Measurements from ENCODE around the gene MRTFB.
"Not testable (repeated sequence)": the region's sequence is repeated elsewhere in the genome, so short reads cannot be mapped to it uniquely, and the experiment has no call there.

The MRTFB gene

DNA sequence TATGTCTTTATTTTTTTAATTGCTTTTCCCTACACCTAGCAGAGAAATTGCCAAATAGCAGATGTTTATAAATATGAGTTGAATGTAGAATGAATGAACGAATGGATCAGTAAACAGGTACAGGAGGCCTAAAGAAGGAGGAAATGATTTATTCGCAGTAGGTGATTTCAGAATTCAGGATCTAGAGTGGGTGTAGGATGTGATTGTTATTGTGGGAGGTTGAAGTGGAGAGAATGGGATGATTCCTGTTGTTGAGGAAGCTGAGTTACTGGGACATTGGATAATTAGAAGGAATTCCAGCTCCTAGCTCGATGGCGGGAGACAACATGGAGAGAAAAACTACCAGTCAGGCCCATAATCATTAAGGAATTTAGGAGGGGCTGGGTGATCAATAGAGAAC, 42.2 kb downstream of the MRTFB start:
- Histone ChIP-seq H3K27me3 (ENCODE audit: control insufficient read depth in 2 of 2, insufficient read depth in 2 of 2, low read length in 2 of 2) (no peaks in the 10 kb centered on the region), H3K4me3 (ENCODE audit: low read length in 2 of 2) (no peak overlapping the region), H3K4me1 (ENCODE audit: control insufficient read depth in 2 of 2, insufficient read depth in 2 of 2, low read length in 2 of 2) (peaks cover 8 to 26% of the 10 kb centered on the region in 2 donors), H3K36me3 (ENCODE audit: control insufficient read depth in 2 of 2, insufficient read depth in 2 of 2, low read length in 2 of 2) (no peaks in the 10 kb centered on the region), H3K9me3 (ENCODE audit: control insufficient read depth in 2 of 2, low read length in 2 of 2) (no peaks in the 10 kb centered on the region), H3K9ac (ENCODE audit: low read depth in 1 of 2, low read length in 2 of 2) (no peak overlapping the region), H3K27ac (ENCODE audit: low read depth in 2 of 2, low read length in 2 of 2) (no peak overlapping the region)

DNA sequence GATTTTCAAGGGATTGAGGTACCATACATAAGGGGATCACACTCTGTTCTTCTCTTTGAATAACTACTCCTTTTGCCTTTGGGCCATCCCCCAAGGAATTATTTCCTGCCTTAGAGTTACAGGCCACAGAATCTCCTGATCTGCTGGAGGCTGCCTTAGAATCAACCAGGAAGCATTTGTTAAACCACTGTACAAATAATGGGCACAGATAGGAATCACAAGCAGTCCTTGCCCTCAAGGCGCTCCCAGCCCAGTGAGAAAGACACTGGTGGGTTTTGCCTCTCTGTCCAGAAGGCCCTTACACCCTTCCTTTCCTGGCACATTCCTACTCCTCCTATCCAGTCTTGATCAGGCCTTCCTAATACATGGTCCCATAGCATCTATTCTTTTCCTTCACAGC, 45.9 kb downstream of the MRTFB start:
- Histone ChIP-seq H3K4me3 (ENCODE audit: low read length in 2 of 2) (no peak overlapping the region), H3K27me3 (ENCODE audit: control insufficient read depth in 2 of 2, insufficient read depth in 2 of 2, low read length in 2 of 2) (no peaks in the 10 kb centered on the region), H3K4me1 (ENCODE audit: control insufficient read depth in 2 of 2, insufficient read depth in 2 of 2, low read length in 2 of 2) (peaks cover under 1 to 7% of the 10 kb centered on the region in 2 donors)

DNA sequence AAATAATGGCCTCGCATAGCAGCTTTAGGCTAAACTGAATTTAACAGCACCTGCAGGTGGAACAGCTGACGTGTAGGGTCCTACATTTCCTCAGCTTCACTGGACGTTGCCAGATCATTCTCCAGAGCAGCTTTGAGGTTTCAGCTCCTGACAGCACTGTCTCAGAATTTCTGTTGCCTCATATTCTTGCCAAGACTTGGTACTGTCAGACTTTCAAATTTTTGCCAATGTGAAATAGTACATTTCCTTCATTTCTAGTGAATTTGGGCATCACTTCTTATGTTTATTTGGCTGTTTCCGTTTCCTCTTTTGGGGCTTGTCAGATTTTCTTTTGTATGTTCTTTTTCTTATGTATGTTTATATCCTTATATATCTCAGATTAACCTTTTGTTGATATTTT, 48.7 kb downstream of the MRTFB start:
- Histone ChIP-seq H3K9ac (ENCODE audit: low read depth in 1 of 2, low read length in 2 of 2) (no peak overlapping the region), H3K27me3 (ENCODE audit: control insufficient read depth in 2 of 2, insufficient read depth in 2 of 2, low read length in 2 of 2) (no peaks in the 10 kb centered on the region), H3K27ac (ENCODE audit: low read depth in 2 of 2, low read length in 2 of 2) (no peak overlapping the region), H3K4me3 (ENCODE audit: low read length in 2 of 2) (no peak overlapping the region), H3K36me3 (ENCODE audit: control insufficient read depth in 2 of 2, insufficient read depth in 2 of 2, low read length in 2 of 2) (no peaks in the 10 kb centered on the region), H3K9me3 (ENCODE audit: control insufficient read depth in 2 of 2, low read length in 2 of 2) (no peaks in the 10 kb centered on the region), H3K4me1 (ENCODE audit: control insufficient read depth in 2 of 2, insufficient read depth in 2 of 2, low read length in 2 of 2) (no peaks in the 10 kb centered on the region)

More for the DNA sequence above, 45.9 kb downstream of the MRTFB start:
- Histone ChIP-seq H3K9me3 (ENCODE audit: control insufficient read depth in 2 of 2, low read length in 2 of 2) (no peaks in the 10 kb centered on the region), H3K9ac (ENCODE audit: low read depth in 1 of 2, low read length in 2 of 2) (no peak overlapping the region), H3K27ac (ENCODE audit: low read depth in 2 of 2, low read length in 2 of 2) (no peak overlapping the region), H3K36me3 (ENCODE audit: control insufficient read depth in 2 of 2, insufficient read depth in 2 of 2, low read length in 2 of 2) (no peaks in the 10 kb centered on the region)

DNA sequence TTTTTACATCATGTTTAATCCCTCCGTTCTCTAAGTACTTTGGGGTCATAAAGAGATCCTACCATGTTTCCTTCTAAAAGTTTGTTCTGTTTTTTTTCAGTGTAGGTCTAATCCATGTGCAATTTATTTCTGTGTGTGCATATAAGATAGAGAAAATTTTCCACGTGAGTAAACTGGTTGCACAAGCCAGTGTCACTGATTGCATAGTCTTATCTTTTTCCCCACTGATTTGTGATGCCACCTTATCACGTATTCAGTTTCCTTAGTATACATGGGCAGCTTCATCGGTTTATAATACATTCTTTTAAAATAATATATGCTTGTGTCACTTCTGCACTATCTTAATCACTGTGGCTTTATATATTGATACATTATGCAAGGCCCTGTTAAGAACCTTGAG, 49.2 kb downstream of the MRTFB start:
- no peaks in the 10 kb centered on the region for H3K9me3 ChIP-seq (ENCODE audit: control insufficient read depth in 2 of 2, low read length in 2 of 2)
- H3K27me3 ChIP-seq (ENCODE audit: control insufficient read depth in 2 of 2, insufficient read depth in 2 of 2, low read length in 2 of 2) = no peaks in the 10 kb centered on the region
- no peaks in the 10 kb centered on the region for H3K36me3 ChIP-seq (ENCODE audit: control insufficient read depth in 2 of 2, insufficient read depth in 2 of 2, low read length in 2 of 2)
- H3K4me3 ChIP-seq (ENCODE audit: low read length in 2 of 2) = no peak overlapping the region
- no peak overlapping the region for H3K27ac ChIP-seq (ENCODE audit: low read depth in 2 of 2, low read length in 2 of 2)
- no peak overlapping the region for H3K9ac ChIP-seq (ENCODE audit: low read depth in 1 of 2, low read length in 2 of 2)
- no peaks in the 10 kb centered on the region for H3K4me1 ChIP-seq (ENCODE audit: control insufficient read depth in 2 of 2, insufficient read depth in 2 of 2, low read length in 2 of 2)

DNA sequence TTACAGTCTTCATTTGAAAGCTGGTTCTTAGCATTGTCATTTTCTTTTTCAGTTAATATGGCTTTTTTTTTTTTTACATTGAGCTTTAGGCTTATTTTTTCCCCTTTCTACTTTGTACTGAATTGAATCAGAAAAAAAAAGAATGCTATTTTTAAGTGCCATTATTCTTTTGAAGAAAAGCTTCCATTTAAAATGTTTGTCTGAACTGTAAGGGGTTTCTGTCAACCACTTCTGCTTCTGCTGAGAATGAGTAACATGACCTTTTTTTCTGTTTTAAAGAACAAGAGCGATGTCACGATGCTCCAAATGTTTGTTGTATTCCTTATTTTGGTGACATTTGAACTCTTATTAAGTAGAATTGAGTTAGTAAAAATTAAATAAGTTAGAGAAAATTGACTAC, 50.0 kb downstream of the MRTFB start:
- Histone ChIP-seq H3K9ac (ENCODE audit: low read depth in 1 of 2, low read length in 2 of 2) (no peak overlapping the region), H3K27me3 (ENCODE audit: control insufficient read depth in 2 of 2, insufficient read depth in 2 of 2, low read length in 2 of 2) (no peaks in the 10 kb centered on the region), H3K4me3 (ENCODE audit: low read length in 2 of 2) (no peak overlapping the region), H3K9me3 (ENCODE audit: control insufficient read depth in 2 of 2, low read length in 2 of 2) (no peaks in the 10 kb centered on the region), H3K27ac (ENCODE audit: low read depth in 2 of 2, low read length in 2 of 2) (no peak overlapping the region), H3K4me1 (ENCODE audit: control insufficient read depth in 2 of 2, insufficient read depth in 2 of 2, low read length in 2 of 2) (no peaks in the 10 kb centered on the region), H3K36me3 (ENCODE audit: control insufficient read depth in 2 of 2, insufficient read depth in 2 of 2, low read length in 2 of 2) (no peaks in the 10 kb centered on the region)

DNA sequence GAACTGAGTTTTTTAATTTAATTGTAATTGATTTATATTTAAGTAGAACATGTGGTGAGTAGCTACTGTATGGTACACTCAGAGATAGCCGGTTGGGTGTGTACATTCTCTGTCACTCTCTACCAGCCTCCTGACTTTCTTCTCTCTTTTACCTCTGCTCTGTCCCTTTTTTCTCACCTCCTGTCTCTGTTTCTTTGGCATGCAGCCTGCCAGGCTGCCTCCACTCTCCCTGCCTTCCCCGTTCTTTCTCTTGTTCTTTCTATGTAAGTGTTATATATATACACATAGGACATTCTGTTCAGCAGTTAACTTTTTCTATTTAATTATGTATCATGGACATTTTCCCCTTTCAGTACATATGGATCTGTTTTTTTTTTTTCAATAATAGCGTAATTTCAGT, 50.8 kb downstream of the MRTFB start:
- no peak overlapping the region for H3K27ac ChIP-seq (ENCODE audit: low read depth in 2 of 2, low read length in 2 of 2)
- no peak overlapping the region for H3K9ac ChIP-seq (ENCODE audit: low read depth in 1 of 2, low read length in 2 of 2)
- no peak overlapping the region for H3K4me3 ChIP-seq (ENCODE audit: low read length in 2 of 2)
- H3K9me3 ChIP-seq (ENCODE audit: control insufficient read depth in 2 of 2, low read length in 2 of 2) = no peaks in the 10 kb centered on the region
- H3K36me3 ChIP-seq (ENCODE audit: control insufficient read depth in 2 of 2, insufficient read depth in 2 of 2, low read length in 2 of 2) = no peaks in the 10 kb centered on the region
- H3K27me3 ChIP-seq (ENCODE audit: control insufficient read depth in 2 of 2, insufficient read depth in 2 of 2, low read length in 2 of 2) = no peaks in the 10 kb centered on the region
- H3K4me1 ChIP-seq (ENCODE audit: control insufficient read depth in 2 of 2, insufficient read depth in 2 of 2, low read length in 2 of 2) = no peaks in the 10 kb centered on the region

DNA sequence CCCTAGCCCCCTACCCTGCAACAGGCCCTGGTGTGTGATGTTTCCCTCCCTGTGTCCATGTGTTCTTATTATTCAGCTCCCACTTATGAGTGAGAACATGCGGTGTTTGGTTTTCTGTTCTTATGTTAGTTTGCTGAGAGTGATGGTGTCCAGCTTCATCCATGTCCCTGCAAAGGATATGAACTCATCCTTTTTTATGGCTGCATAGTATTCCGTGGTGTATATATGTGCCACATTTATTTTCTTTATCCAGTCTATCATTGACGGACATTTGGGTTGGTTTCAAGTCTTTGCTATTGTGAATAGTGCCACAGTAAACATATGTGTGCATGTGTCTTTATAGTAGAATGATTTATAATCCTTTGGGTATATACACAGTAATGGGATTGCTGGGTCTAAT, 51.3 kb downstream of the MRTFB start:
- H3K4me3 ChIP-seq (ENCODE audit: low read length in 2 of 2); H3K4me1 ChIP-seq (ENCODE audit: control insufficient read depth in 2 of 2, insufficient read depth in 2 of 2, low read length in 2 of 2); H3K27ac ChIP-seq (ENCODE audit: low read depth in 2 of 2, low read length in 2 of 2); H3K36me3 ChIP-seq (ENCODE audit: control insufficient read depth in 2 of 2, insufficient read depth in 2 of 2, low read length in 2 of 2); H3K9ac ChIP-seq (ENCODE audit: low read depth in 1 of 2, low read length in 2 of 2); H3K27me3 ChIP-seq (ENCODE audit: control insufficient read depth in 2 of 2, insufficient read depth in 2 of 2, low read length in 2 of 2); H3K9me3 ChIP-seq (ENCODE audit: control insufficient read depth in 2 of 2, low read length in 2 of 2): not testable (repeated sequence)

DNA sequence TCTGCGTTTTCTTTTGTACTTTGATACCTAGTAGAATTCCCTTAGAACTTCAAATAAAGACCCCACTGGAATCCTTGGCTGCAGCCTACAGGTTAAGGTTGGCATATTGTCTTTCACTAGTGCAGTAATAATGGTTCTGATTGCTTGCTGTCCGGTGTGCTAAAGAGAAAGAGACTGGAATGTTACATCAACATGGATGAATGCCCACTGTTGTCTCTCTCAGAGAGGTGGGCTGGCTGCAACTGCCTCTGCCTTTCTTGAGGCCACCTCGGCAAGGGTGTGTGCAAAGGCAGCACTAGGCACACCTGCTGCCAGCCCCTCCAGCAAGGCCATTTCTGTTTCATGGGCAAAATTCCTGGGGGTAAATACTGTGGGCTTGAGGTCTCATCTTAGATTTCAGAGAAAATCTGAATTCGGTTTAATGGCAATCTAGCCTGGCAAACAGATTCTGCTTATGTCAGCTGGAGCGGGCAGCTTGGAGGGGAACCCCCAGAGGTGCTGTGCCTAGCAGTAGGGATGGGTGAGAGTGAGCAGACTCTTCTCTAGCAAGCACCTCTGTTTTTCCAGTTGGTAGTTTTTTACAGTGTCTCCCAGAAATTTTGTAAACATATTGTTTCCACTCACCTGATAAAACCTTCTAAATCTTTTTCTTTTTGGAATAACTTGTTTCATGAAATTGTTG, 54.0 kb downstream of the MRTFB start:
- no peak overlapping the region for H3K4me3 ChIP-seq (ENCODE audit: low read length in 2 of 2)
- no peak overlapping the region for H3K9ac ChIP-seq (ENCODE audit: low read depth in 1 of 2, low read length in 2 of 2)
- H3K27me3 ChIP-seq (ENCODE audit: control insufficient read depth in 2 of 2, insufficient read depth in 2 of 2, low read length in 2 of 2) = no peaks in the 10 kb centered on the region
- H3K9me3 ChIP-seq (ENCODE audit: control insufficient read depth in 2 of 2, low read length in 2 of 2) = no peaks in the 10 kb centered on the region
- H3K4me1 ChIP-seq (ENCODE audit: control insufficient read depth in 2 of 2, insufficient read depth in 2 of 2, low read length in 2 of 2) = no peaks in the 10 kb centered on the region
- H3K36me3 ChIP-seq (ENCODE audit: control insufficient read depth in 2 of 2, insufficient read depth in 2 of 2, low read length in 2 of 2) = no peaks in the 10 kb centered on the region
- H3K27ac ChIP-seq (ENCODE audit: low read depth in 2 of 2, low read length in 2 of 2) = no peak overlapping the region

DNA sequence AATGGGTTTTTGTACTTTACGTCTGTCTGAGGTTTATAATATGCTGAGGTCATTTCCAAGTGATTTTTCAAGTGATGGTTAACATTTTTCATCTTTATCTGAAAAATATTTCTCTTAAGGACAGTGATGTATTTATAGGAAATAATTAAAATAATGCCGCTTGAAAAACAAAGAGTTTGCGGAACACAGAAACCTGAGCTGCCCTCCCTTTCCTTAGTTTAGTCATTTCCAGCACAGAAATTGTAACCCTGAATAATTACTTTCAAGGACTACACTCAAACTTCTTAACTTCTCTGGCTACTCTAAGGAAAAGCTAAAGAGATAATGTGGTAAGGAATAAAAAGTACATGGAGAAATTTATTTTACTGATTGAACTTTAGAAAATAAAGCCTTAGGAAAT, 54.6 kb downstream of the MRTFB start:
- Histone ChIP-seq H3K9ac (ENCODE audit: low read depth in 1 of 2, low read length in 2 of 2) (no peak overlapping the region), H3K27ac (ENCODE audit: low read depth in 2 of 2, low read length in 2 of 2) (no peak overlapping the region), H3K9me3 (ENCODE audit: control insufficient read depth in 2 of 2, low read length in 2 of 2) (no peaks in the 10 kb centered on the region), H3K36me3 (ENCODE audit: control insufficient read depth in 2 of 2, insufficient read depth in 2 of 2, low read length in 2 of 2) (no peaks in the 10 kb centered on the region), H3K27me3 (ENCODE audit: control insufficient read depth in 2 of 2, insufficient read depth in 2 of 2, low read length in 2 of 2) (no peaks in the 10 kb centered on the region), H3K4me1 (ENCODE audit: control insufficient read depth in 2 of 2, insufficient read depth in 2 of 2, low read length in 2 of 2) (no peaks in the 10 kb centered on the region), H3K4me3 (ENCODE audit: low read length in 2 of 2) (no peak overlapping the region)

DNA sequence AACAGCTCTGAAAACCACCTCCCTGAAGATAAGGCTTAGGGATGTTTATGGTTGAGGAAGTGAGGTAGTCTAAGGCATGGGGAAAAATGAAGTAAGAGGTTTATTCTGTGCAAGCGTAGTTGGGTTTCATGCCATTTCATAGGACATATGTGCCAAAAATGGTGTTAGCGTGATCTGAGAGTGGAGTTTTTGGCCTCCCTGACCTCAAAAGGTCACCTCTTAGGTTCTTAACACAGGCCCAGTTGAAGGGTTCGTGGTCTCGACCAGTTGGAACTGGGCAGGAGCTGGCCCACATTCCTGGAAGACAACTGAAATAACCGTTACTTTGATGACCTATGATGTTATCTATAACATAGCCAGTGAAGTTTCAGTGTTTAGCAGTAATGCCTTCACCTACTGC, 57.0 kb downstream of the MRTFB start:
- H3K27ac ChIP-seq (ENCODE audit: low read depth in 2 of 2, low read length in 2 of 2) = no peak overlapping the region
- H3K27me3 ChIP-seq (ENCODE audit: control insufficient read depth in 2 of 2, insufficient read depth in 2 of 2, low read length in 2 of 2) = no peaks in the 10 kb centered on the region

DNA sequence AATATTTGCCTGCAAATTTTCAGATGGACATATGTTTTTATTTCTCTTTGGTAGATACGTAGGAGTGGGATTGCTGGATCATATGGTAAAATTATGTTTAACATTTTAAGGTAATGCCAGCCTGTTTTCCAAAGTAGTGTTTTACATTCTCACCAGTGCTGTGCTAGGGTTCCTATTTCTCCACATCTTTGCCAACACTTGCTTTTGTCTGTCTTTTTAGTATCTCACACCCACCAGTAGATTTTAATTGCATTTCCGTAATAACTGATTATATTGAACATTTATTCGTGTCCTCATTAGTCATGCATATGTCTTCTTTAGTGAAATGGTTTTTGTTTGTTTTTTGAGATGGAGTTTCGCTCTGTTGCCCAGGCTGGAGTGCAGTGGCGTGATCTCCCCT, 58.4 kb downstream of the MRTFB start:
- Histone ChIP-seq H3K27me3 (ENCODE audit: control insufficient read depth in 2 of 2, insufficient read depth in 2 of 2, low read length in 2 of 2) (no peaks in the 10 kb centered on the region), H3K4me3 (ENCODE audit: low read length in 2 of 2) (no peak overlapping the region), H3K4me1 (ENCODE audit: control insufficient read depth in 2 of 2, insufficient read depth in 2 of 2, low read length in 2 of 2) (no peaks in the 10 kb centered on the region), H3K27ac (ENCODE audit: low read depth in 2 of 2, low read length in 2 of 2) (no peak overlapping the region), H3K9ac (ENCODE audit: low read depth in 1 of 2, low read length in 2 of 2) (no peak overlapping the region), H3K36me3 (ENCODE audit: control insufficient read depth in 2 of 2, insufficient read depth in 2 of 2, low read length in 2 of 2) (no peaks in the 10 kb centered on the region), H3K9me3 (ENCODE audit: control insufficient read depth in 2 of 2, low read length in 2 of 2) (no peaks in the 10 kb centered on the region)

More for the DNA sequence above, 57.0 kb downstream of the MRTFB start:
- no peaks in the 10 kb centered on the region for H3K4me1 ChIP-seq (ENCODE audit: control insufficient read depth in 2 of 2, insufficient read depth in 2 of 2, low read length in 2 of 2)
- no peaks in the 10 kb centered on the region for H3K36me3 ChIP-seq (ENCODE audit: control insufficient read depth in 2 of 2, insufficient read depth in 2 of 2, low read length in 2 of 2)
- no peak overlapping the region for H3K9ac ChIP-seq (ENCODE audit: low read depth in 1 of 2, low read length in 2 of 2)
- H3K4me3 ChIP-seq (ENCODE audit: low read length in 2 of 2) = no peak overlapping the region
- H3K9me3 ChIP-seq (ENCODE audit: control insufficient read depth in 2 of 2, low read length in 2 of 2) = no peaks in the 10 kb centered on the region

All from mucosa of rectum (tissue), 2 donors.